WTC11 (cell line): ENCODE results near the gene S100PBP.

ENCODE experiments used
- CREB1 ChIP-seq: sonication (generic); formaldehyde crosslinking; IDR thresholded peaks from 2 replicates; pipeline ENCODE4 v1.8.0; 2023; ENCODE audit warnings: mild to moderate bottlenecking, missing genetic modification reagents
- CTCF ChIP-seq: fragments of 200-600 bp; IDR thresholded peaks from 2 replicates; pipeline ENCODE4 v1.8.0; 2022; ENCODE audit warnings: antibody characterized with exemption
- ELF4 ChIP-seq: sonication (generic); formaldehyde crosslinking; IDR thresholded peaks from 2 replicates; pipeline ENCODE4 v1.8.1; 2022; ENCODE audit warnings: low read depth, mild to moderate bottlenecking, moderate library complexity, missing genetic modification reagents
- JUN ChIP-seq: sonication (generic); formaldehyde crosslinking; IDR thresholded peaks from 2 replicates; pipeline ENCODE4 v1.8.0; 2023; ENCODE audit warnings: mild to moderate bottlenecking, missing genetic modification reagents
- ZNF512 ChIP-seq: sonication (generic); formaldehyde crosslinking; IDR thresholded peaks from 2 replicates; pipeline ENCODE4 v1.8.1; 2022; ENCODE audit warnings: missing genetic modification reagents, borderline replicate concordance

GRCh38 chr1:32900956-32901822 is 83.7 kb downstream of the S100PBP start, which contains the start of gene TMEM54:
- no peak for TF ChIP-seq CTCF
- no peak for TF ChIP-seq ELF4 (CRISPR knock-in tag)
- TF ChIP-seq ZNF512, result no peak
- TF ChIP-seq JUN (CRISPR knock-in tag), result no peak
- no peak for TF ChIP-seq CREB1
